NCI-H2029 (cell line): ENCODE data around the gene DPY19L1.
"Not testable (repeated sequence)": the region's sequence is repeated elsewhere in the genome, so short reads cannot be mapped to it uniquely, and the experiment has no call there.

Experiments used
- DNase-seq: peaks from one replicate; lab custom pipeline; 2025; lab: John Stamatoyannopoulos, UW

DPY19L1 gene

DNA sequence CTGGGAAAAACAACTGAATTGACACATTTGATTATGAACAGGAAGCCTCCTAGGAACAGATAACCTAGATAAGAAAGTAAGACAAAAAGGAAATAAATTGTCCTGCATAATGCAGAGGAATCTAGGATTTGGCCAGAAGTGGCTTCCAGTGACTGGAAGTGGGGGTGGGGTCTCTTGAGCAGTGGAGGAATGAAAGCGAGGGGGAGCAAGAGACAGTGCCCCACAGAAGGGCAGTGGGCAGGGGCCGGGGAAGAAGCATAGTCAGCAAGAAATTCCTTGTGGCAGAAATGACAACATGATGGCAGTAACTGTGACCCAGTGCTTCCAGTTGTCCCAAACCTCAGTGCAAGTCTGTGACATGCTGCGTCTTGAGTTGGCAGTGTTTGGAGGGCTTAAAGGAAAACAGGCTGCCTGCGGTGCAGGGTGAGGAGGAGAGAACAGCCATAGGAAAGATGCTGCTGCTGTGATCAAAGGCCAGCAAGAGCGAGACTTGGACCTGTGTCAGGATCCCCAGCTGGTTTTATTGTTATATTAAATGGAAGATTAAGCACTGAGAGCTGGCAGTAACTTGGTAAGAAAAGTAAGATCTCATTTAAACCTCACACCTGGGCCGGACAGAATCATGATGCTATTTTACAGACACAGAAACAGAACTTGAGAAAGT lies 119.0 kb downstream of the DPY19L1 start:
- DNase-seq = not testable (repeated sequence)

DNA sequence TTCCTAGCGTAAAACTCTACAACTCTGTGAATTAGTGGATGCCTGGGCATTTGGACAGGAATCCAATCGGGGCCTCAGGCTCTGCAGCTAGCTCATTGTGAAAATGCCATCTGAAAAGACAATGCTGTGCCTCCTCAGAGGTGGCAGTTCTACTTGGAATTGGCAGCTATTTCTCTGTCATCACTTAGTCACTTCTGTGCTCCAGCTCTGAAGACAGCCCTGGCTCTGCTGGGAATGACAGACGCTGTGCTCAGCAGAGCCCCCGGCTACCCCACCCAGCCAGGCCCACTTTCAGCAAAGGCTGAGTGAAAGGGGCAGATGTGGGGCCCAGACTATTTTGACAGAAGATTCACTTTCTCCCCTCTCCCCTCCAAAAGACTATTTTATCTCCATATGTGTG lies 119.8 kb downstream of the DPY19L1 start:
- DNase-seq = not testable (repeated sequence)

DNA sequence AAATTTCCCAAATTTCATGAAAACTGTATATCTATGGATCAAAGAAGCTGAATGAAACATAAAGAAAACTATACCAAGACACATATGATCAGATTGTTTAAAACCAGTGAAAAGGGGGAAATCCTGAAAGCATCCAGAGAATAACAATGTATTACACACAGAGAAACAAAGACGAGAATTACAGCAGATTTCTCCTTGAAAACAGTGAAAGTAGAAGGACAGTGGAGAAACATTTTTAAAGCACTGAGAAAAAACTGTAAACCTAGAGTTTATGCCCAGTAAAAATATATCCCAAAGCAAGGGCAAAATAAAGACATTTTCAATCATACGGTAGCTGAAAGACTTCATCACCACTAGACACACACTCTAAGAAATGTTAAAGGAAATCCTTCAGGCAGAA lies 121.0 kb downstream of the DPY19L1 start:
- DNase-seq = no peak

DNA sequence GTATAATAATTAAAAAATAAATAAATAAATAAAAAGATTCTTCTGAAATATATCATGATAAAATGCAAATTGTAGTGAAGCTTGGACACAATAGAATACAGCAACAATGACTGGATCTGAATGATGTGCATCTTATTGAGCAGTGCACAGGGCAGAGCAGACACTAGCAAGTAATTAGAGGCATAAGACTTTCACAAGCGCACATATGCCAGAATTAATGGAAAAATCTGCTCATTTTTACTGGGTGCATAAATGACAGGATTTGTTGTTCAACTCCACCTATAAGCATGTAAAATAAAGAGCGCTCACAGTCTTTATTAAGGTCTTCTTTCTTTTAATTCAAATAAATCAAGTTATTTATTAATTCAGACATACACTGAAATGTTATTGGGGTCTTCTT lies 125.0 kb downstream of the DPY19L1 start:
- DNase-seq = no peak

DNA sequence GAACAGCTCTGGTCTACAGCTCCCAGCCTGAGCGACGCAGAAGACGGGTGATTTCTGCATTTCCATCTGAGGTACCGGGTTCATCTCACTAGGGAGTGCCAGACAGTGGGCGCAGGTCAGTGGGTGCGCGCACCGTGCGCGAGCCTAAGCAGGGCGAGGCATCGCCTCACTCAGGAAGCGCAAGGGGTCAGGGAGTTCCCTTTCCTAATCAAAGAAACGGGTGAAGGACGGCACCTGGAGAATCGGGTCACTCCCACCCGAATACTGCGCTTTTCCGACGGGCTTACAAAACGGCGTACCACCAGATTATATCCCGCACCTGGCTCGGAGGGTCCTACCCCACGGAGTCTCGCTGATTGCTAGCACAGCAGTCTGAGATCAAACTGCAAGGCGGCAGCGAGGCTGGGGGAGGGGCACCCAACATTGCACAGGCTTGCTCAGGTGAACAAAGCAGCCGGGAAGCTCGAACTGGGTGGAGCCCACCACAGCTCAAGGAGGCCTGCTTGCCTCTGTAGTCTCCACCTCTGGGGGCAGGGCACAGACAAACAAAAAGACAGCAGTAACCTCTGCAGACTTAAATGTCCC lies 130.9 kb downstream of the DPY19L1 start:
- DNase-seq = peak; percentile 13

DNA sequence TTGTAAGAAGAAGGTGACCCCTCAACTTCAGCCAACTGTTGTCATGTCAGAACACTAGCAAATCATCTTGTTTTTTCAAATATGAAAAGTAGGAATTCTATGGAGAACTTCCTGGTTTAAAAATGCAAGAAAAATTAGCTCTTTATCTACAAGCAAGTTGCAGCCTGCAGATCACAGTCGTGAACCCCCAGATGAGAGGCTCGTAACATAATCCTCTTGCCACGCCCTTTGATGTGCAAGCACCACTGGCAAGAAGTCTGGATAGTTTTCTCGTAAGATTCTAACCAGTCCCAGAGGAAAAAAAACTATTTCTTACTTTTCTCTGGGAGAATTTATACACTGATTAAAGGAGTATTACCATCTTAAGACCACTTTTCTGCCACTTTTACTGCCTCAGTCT lies 132.3 kb downstream of the DPY19L1 start:
- no peak for DNase-seq

DNA sequence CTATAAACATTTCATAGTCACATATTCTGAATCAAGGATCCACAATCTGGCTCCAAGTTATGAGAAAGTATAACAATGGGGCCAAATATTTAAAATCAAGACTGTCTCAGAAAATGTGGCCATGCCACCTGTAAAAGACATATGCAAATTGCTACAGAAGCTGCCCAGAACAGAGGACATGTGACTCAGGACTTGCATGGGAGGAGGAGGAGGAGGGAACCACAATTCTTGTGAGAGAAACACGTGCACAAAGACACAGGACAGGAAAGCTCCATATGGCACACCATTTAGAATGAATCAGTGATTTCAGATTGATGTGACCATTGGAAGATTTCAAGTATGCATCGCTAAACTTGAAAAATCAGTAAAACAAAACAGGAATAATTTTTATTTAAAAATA lies 133.4 kb downstream of the DPY19L1 start:
- DNase-seq = not testable (repeated sequence)

DNA sequence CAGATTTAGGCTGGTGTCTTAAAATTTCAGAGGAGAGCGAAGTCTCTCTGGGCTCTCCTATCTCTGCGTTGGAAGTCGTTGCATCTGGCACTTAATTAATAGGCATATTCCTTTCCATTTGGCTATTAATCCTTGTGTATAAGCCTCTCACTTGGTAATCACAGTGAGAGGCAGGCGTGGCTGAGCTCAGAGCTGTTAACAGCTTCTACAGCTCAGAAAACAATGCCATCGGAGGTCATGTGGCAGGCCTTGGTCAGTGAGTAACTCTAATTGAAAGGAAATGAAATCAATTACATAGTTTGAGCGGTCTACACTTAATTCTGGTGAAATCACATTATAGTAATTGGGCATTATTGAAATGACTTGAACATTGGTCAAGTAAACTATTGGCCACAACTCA lies 135.1 kb downstream of the DPY19L1 start:
- no peak for DNase-seq

DNA sequence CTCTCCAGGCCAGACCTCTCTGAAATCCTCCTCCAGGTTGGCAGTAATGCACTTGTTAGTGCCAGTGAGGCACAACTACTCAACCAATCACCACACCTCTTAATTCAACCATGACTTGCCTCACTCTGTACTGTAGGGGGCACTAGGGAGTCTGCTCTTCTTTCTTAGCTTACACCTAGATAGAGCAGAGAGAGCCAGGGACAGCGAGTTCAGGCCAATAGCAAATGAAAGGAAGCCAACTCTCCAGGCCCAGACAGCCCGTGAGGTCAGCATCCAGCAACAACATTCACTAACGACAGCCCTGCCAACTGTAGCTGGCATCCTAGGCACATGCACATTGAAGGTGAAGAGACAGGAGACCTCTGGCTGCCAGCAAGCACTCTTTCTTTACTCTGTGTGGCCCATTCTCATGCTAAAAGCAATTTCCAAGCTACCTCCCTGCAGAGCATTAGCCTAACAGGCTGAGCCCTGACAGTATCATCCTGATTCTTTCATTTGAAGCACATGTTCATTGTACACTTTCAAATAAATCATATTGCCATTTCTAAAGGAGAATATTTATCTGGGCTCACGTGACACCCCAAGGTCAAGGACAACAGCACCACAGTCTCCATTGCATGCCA lies 136.3 kb downstream of the DPY19L1 start:
- DNase-seq = no peak

DNA sequence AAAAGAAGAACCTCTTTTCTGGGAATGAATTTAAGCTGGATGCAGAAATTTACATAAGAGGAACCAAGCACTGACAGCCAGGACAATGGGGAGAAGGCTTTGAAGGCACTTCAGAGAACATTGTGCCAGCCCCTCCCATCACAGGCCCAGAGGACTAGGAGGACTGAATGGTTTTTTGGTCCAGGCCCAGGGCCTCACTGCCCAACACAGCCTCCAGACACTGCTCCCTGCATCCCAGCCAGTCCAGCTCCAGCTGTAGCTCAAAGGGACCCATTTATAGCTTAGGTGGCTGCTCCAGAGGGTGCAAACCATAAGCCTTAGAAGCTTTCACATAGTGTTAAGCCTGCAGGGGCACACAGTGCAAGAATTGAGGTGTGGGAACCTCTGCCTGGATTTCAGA lies 142.1 kb downstream of the DPY19L1 start:
- DNase-seq = no peak

DNA sequence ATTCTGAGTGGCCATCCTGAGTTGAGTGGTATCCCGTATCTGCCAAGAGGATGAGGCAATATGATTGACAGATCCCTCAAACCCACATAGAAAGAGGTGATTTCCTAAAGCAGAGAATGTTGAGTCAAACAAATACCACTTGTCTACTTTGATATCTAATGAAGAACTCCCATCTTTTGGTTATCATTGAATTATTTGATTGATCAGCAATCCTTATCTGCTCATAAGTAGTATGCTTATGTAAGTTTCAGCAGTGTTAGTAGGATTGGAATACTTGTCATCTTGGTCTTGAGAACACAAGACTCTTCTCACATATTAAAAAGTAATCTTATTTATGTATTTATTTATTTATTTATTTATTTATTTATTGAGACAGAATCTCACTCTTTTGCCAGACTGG lies 147.3 kb downstream of the DPY19L1 start:
- DNase-seq = no peak

DNA sequence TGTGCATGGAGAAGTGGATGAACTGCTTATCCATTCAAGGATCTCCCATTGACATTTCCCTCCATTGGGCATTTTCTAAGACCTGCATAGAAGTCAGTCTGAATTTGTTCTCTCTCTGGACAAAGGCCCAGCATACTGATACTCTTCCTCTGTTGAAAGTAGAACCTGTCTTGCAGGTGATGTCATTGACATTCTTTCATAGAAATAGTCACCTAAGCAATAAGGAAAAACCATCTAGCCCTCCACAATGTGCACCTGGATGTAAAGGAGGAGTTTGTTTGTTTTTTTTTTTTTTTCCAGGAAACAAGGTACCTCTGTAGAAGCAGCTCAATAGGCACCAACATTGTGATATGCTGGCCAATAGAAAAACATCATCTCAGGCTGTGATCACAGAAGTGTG lies 150.4 kb downstream of the DPY19L1 start:
- no peak for DNase-seq

DNA sequence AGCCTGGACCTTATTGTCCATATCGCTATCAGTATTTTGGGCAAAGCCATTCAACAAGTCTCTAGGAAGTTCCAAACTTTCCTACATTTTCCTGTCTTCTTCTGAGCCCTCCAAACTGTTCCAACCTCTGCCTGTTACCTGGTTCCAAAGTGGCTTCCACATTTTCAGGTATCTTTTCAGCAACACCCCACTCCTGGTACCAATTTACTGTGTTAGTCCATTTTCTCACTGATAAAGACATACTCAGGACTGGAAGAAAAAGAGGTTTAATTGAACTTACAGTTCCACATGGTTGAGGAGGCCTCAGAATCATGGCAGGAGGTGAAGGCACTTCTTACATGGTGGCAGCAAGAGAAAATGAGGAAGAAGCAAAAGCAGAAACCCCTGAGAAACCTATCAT lies 153.4 kb downstream of the DPY19L1 start:
- not testable (repeated sequence) for DNase-seq

DNA sequence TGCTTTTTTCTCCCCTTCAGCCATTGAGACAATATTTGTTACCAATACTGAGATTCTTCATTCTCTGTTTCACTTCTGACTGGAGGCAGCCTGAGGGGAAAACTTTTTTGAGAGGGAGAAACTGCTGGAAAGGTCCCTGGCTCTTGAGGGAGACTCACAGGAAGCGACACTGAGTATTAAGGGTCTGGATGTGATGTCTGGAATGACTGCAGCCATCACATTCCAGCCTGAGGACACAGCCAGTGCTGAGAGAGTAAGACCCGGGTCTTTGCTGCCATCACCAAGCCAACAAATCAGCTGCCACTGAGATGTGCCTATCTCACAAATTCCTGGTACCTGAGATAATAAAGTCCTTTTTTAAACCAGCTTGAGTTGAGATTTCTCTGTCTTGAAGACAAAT lies 157.4 kb downstream of the DPY19L1 start:
- no peak for DNase-seq

DNA sequence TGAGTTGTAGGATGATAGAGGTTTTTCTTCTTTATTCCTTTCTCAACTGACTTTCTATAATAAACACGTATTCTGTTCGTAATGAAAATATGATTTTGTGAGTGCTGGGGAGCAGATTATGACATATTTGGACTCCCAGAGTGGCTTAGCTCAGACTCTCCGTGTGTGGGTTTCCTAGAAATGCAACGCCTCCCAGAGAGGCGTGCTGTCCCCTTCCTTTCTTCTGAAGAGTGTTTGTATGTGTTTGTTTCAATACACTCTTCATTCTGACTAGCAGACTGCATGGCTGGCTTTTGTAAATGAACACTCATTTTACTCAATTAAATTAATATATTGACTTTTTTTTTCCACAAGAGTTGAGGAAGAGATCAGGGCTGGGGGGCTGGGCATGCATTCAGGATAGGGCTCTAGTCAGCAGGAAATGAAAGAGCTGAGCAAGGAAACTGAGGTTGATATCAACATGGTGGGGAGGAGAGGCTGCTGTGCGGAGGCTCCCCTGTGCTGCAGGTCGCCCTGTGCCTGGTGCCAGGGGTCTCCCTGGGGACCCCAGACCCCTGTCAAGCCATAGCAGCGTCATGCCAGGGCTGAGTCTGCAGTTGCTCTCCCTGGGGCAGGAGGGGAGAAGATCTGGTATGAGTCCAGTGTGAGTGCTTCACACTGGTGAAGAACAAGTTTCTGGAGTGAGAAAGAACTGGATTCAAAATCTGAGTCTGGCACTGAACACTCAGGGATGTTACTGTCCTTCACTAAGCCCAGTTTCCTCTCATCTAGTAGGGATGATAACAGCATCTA lies 158.1 kb downstream of the DPY19L1 start:
- DNase-seq = not testable (repeated sequence)
